HG03442 (cell line): ENCODE results near the gene STK32C.

ENCODE experiments used
- ATAC-seq: cut with Tn5 transposase; IDR thresholded peaks from one replicate; pipeline ENCODE4 v1.9.1; 2021; ENCODE audit warnings: mild to moderate bottlenecking, moderate library complexity; ENCODE audit not compliant: unreplicated experiment

Gene STK32C

DNA sequence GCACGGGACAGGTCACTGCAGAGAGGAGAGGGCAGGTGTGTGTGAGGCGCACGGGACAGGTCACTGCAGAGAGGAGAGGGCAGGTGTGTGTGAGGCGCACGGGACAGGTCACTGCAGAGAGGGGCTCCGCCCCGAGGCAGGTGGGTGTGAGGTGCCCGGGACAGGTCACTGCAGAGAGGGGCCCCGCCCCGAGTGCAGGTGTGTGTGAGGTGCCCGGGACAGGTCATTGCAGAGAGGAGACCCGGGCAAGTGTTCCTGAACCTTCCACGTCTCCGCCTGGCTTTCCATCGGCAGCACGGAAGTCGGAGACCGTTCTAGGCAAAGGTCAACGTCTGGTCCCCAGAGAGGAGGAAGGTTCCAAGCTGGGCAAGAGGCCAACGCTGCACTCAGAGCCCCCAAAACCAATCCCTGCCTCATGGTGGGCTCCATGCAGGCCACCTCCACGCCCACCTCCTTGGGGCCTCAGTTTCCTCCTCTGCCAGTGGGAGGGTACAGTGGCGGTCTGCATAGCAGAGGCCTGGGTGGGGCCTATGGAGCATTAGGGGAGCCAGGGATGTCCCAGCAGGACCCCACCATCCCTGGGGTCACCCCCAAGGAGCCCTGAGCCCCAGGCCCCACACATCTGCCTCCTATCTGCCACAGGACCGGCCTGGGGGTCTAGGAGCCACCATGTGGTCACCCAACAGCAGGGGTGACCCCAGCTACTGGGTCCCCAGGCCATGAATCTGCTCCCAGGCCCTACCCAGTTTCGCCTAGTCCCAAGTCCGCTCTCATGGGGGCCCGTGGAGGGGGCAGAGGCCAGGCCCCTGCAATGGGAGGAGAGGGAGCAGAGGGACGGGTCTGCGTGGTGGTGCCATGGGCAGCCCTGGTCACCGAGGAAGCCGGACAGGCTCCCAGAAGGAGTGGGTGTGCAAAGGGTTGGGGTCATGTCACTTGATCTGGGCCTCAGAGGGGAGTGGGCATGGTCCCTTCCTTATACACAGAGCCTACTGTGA lies 57.0 kb downstream of the STK32C start:
- no peak for ATAC-seq

DNA sequence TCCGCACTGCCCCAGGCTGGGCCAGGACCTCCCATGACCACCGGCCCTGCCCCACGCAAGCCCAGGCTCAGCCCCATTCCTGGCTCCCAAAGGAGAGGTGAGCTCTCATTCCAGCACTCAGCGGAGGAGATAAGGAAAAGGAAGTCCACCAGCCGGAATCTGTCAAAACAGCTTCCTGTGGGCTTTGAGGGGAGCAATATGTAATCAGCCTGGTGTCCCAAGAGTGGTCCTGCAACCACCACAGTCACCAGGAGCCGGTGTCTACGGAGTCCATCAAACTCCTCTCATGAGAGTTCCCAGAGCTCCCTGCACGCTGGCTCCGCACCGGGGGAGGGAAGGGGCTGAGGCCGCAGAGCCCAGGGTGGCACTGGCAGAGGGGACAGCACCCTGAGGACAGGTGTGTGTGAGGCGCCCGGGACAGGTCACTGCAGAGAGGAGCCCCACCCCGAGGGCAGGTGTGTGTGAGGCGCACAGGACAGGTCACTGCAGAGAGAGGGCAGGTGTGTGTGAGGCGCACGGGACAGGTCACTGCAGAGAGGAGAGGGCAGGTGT lies 57.9 kb downstream of the STK32C start:
- no peak for ATAC-seq

DNA sequence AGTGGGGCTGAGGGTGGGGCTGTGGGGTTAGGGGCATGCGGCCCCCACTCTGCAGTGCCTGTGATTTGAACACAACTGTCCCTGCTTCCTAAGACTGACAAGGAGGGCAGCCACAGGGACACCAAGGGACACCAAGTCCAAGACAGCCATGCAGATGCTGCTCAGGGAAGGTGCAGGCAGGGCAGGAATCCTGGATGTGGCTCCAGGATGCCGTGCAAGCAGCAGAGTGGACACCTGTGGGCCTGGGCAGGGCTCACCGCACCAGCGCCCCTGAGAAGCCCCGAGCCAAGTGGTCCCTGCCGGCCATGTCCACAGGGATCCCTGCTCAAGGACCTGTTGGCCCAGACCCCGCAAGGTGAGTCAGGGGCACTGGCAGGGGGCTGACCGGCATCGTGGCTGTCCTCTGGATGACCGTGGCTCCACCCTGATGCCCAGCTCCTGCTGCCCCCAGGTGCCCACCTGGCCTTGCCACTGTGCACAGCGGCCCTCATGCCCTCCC lies 58.5 kb downstream of the STK32C start:
- ATAC-seq: no peak

DNA sequence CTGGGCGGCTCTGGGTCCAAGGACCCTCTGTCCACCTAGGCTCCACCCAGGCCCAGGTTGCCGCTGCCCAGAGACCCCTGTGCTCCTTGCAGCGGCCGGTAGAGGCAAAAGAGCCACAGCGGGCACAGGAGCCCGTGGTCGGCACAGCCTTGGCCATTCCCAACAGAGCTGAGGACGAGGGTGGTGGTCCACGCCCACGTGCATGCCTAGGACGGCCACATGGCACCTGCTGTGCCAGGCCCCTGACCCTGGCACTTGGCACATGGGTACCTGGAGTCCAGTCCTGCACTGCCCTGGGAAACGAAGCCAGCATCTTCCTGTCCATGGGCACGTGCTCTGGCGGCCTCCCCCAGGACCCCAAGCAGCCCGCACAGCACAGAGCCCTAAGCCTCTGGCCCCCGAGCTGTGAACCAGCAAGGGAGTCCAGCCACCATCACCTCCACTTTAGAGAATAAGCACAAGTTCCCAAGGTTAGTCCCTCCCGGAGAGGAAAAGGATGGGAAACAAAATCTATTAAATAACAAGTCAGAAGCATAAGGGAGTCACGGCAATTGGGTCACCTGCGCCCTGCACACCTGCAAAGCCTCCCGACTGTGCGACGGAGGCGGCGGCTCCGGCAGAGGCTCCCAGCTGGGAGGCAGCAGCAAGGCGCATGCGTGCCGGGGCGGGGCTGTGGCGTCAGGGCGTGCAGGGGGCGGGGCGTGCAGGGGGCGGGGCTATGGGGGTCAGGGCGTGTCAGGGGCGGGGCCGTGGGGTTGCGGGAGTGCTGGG lies 59.1 kb downstream of the STK32C start:
- no peak for ATAC-seq

DNA sequence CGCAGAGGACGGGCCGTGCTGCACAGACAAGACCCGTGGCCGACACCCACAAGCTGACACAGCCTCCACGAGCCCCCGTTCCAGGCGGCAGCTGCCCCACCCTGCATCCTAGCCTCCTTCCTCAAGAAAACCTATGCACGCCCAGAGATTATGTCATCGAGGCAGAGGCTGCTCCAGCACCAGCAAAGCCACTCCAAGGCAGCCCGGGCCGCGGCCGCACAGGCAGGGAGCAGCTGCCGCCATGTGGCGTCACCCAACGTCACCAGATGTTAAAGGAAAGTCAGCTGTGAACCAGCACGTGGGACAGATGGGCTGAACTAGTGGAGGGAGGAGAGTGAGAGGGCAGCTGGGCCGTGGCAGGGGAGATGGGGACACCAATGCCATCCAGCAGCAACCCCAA lies 59.8 kb downstream of the STK32C start:
- no peak for ATAC-seq

DNA sequence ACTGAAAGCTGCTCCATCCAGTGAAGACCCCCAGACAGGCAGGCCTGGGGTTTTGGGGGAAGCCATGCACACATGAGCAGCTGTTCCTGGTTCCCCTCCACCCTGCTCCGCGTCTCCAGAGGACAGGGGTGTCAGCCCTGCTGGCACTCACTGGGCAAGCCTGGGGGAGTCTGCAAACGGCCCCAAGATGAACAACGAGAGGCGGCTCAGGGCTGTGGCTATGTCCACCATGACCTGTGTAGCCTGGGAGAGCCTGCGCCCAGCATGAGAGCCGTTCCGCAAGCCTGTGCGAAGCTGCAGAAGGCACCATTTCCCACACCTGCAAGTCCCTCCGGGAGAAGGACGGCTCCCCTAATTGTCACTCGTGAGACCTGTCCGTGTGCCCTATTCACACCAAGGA lies 61.5 kb downstream of the STK32C start:
- ATAC-seq: no peak

DNA sequence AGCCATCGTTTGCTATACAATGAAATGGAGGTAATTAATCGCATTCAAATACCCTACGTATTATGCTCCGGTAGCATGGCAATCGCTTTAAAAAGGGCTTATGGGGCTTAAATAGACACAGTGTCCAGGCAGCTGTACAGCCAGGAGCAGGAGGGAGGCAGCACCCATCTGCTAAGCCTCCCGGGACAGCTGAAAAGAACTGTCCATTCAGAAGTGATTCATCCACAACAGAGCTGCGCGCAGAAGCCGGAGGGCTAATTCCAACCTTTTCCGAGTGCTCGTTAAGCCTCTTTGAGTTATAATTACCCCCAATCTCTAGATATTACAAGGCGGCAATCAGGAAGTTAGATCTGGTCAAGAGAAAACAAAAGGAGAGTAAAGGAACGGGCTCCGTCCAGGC lies 62.7 kb downstream of the STK32C start:
- ATAC-seq: no peak

DNA sequence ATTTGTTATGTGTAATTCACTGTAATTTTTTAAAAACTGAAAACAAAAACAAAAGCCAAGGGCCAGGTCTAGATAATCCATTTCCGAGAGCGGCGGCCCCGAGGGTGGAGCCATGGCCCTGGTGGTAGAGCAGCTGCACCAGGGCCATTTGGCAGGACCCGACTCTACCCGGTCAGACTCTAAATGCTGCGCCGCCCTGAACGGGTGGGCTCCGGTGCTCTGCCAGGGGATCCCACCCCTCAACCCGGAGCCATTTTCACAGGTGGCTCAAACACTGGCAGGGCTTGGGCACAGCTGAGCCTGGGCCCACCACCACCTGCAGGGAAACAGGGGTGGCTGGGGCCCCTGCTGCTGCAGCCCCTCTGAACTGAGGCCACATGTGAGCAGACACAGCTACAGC lies 64.1 kb downstream of the STK32C start:
- ATAC-seq: no peak

DNA sequence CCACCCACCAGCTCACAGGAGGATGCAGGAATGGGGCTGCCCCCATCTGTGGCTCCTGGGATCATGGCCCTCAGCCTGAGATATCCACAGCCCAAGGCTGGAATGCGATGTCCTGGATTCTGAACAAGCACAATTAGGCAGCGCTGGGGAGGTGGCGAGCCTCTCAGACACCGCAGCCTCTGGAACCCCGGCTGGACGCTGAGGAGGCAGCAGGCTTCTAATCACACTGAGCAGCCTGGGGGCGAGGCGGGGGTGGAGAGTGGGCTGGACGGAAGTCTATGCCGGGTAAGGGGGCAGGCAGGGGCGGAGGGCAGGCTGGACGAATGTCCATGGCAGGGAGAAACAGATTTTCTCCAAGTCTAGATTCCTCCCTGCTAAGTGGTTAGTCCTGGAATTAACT lies 64.6 kb downstream of the STK32C start:
- ATAC-seq: no peak

DNA sequence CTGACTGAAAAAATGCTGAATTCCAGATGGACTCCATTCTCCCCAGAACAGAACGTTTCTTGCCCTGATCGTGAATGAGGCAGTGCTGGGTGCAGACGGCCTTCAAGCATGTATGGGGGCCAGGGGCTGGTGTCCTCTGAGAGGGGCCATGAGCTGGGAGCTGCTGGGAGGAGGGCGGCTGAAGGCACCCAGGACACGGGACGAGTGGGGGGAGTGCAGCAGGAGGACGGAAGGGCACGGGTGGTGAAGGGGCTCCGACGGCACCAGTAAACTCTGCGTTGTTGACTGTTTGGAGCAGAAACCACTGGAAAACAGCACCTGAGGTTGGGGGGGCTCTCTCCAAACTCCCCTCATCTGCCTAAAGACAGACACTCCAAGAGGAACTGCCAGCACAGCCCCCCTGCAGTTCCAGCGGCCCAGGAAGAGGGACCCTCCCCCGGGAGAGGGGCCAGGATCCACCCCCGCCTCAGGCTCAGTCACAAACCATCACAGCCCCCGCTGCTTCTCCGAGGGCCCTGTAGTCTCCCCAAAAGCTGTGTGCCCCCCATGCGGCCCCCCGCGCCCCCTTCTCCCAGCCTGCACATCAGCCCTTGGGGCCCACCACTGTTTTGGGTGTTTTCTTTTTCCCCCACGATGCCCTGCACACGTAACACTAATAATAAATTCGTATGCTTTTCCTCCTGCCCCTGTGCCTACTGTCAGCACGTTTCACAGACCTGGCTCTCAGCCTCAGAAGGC lies 65.5 kb downstream of the STK32C start:
- no peak for ATAC-seq

DNA sequence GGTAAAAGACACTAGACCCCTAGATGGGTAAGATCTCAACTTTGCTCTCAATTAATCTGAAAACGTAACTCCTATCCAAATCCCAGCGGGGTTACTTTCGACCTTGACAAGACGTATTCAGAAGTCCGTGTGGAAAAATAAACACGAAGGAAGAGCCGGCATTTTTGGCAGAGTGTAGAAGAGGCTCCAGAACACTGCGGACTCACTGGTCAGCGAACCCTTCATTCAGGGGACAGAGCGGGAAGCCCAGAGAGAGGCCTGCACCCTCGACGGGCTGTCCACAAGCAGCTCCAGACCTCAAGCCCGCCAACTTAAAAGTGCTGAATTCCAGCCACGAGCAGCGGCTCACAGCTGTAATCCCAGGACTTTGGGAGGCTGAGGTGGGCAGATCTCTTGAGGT lies 66.3 kb downstream of the STK32C start:
- ATAC-seq: no peak

DNA sequence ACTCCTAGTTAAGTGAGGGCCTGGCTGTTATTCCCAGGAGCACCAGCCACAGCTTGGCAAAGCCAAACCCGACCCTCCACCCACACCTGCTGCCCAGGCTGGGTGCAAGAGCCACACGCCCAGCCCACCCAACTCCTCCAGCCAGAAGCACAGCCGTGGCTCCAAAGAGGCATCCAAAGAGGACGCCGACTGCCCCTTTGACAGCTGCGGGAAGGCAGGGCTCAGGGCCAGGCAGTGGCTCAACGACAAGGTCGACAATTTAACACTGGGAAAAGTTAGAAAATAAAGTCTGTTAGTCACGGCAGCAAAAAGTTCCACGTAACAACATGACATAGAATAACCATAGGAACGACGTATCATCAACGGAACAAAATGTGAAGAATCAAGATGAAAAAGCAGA lies 66.7 kb downstream of the STK32C start:
- ATAC-seq: no peak

DNA sequence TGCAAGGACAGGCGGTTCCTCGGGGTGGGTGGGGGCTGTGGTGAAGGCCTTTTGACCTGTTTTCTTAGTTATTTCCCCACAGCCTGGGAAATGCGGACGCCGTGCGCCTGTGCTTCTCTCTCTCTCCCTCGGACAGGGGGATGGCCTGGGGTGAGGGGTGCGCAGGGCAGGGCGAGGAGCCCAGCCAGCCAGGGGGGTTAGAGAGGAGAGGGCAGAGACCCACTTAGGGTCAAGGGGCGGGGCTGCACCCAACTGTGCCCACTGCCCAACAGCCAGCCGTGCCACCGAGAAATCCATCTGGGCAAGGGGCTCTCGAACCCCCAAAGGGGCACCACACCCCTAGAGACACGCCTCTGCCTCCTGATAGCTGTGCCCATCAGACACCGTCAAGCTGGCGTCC lies 67.2 kb downstream of the STK32C start:
- no peak for ATAC-seq

DNA sequence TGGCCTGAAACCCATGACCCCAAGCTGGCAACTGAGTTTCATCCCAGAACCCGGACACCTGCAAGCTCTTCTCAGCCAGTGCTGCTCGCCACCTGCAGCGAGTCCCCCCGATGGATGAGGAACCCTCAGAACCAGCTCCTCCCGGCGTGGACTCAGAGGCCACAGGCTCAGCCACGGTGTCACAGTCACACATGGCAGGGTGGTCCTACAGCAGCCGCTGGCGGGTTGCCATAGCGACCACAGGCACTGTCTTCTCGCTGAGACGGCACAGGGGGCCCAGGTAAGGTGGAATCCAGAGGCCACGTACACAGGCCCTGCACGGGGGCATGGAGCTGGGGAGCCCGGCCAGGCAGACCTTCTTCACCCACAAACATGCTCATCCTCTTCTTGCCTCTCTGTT lies 67.6 kb downstream of the STK32C start:
- no peak for ATAC-seq

DNA sequence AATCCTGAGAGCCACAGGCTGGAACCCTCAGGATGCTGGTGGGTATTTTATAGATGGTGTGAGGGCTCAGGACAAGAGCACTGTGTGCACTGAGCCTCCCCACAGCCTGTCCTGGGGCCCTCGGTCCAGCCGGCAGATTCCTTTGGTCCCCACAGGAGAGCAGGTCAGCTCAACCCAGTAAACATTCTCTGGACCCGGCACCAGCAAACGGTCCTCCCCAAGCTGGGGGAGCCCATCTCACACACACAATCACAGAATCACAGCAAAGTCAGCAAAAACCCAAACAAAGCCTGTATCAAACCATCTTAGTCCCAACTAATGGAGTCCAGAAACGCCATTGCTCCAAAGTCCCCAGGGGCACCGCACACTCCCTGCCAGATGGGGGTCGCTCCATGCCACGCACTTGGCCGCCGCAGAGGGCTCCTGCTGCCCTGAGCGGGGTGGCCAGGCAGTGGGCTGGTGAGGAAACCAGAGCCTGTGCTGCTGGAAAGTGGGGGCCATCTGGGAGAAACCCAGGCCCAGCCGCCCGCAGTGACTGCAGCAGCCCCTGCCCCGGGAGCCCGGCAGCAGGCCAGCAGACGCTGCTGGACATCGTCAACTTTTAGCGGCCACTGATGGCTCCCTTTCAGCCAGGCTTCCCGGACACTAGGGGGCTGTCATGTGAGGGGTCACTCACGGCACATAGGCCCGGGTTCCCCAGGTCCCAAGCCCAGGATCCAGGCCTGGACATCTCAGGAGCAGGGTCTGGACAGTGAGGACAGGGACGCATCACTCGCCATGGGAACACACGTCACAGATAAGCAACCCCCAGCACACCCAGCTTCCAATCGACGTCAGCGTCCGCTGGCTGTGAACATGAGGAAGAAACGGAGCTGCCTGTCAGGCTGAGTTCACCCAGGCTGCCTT lies 68.4 kb downstream of the STK32C start:
- no peak for ATAC-seq

DNA sequence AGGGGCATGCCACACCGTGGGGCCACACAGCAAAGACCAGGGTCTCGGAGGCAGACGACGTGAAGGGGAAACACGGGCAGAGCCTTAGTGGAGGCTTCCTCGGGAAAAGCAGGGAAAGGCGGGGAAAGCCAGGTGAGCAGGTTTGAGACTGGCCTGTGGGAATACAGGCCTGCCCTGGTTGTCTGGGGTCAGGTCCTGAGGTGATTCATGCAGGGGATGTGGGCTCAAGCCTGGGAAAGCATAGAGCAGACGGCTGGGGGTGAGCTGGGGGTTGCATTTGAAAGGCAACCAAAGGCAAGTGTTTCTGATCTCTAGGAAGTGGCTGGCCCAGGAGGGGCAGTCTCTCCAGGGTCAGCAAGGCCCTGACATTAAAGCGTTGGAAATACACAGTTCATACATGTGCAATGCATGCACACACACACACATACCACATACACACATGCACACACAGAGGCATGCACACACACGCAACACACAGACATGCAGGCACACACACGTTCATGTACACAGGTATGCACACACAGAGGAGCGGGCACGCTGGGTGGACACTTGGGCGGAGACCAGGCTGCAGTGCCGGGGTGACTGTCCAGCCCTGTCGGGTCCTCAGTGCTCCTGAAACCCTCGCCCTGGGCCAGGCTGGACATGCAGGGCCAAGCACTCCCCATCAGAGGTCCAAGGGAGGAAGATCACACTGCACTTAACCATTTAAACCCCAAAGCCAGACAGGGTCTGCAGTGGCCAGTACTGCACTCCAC lies 69.2 kb downstream of the STK32C start:
- ATAC-seq: no peak

DNA sequence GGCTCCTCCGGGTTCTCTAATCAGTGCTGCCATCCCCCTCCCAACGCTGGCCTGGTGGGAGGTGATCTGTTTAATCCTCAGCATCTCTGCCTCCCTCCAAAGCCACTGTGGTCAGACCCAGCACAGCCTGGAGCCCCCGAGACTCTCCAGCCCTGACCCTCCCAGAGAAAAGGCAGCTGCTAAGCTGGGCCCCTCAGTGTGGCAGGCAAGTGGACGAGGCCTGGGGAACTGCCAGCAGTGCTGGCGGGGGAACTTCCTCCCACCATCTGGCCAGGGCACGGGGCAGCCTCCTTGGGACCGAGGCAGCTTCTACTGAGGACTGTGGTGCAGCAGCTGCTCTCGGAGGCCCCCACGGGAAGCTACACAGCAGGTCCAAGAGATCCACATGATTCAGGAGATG lies 69.9 kb downstream of the STK32C start:
- ATAC-seq: no peak

DNA sequence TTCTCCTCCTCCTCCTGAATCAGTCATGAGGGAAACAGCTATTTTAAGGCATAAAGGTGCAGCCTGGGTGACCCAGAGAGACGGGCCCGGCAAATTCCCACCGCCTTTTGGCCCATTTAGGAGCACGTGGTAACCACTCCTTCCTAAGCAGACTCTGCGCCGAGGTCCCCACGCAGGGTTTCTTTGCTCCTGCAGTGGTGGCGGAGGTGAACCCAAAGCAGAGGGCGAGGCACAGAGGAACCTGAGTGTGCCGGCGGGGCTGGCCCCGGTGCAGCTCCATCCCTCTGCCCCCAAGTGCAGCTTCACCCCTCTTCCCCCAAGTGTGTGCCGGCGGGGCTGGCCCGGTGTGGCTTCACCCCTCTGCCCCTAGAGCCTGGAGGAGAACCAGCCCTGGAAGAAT lies 70.4 kb downstream of the STK32C start:
- no peak for ATAC-seq

DNA sequence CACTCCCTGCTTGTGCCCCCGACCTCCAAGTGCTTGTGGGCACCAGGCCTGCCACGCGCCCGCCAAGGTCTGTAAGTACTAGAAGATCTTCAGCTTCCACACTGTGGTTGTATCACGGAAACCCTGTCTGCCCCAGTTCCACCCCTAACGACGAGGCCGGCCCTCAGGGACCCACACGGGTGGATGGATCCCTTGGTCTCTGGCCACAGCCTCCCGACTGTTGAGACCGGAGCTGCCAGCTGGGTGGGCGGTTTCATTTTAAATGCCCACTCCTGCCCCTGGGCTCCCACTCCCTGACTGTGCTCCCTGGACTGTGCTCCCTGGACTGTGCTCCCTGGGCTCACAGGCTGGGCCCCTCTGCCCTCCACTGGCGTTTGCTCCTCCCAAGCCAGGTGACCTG lies 70.9 kb downstream of the STK32C start:
- no peak for ATAC-seq
